Stomach smooth muscle (tissue), 2 donors: ENCODE measurements around the gene SERPINB10.

Experiments used
- H3K27ac ChIP-seq: one replicate; pipeline ENCODE4 v1.7.0; 2013; ENCODE audit warnings: mild to moderate bottlenecking, low read length, inconsistent platforms
- H3K27me3 ChIP-seq, 2 donors: one replicate each; pipeline ENCODE4 v1.7.0; 2013; ENCODE audit warnings: low read length in 2 of 2; ENCODE audit not compliant: insufficient read depth in 2 of 2, control insufficient read depth in 1 of 2
- H3K36me3 ChIP-seq, 2 donors: one replicate each; pipeline ENCODE4 v1.7.0; 2013; ENCODE audit warnings: low read length in 2 of 2; ENCODE audit not compliant: control insufficient read depth in 2 of 2, insufficient read depth in 2 of 2
- H3K4me1 ChIP-seq: one replicate; pipeline ENCODE4 v1.7.0; 2013; ENCODE audit warnings: low read length; ENCODE audit not compliant: control insufficient read depth, insufficient read depth
- H3K4me3 ChIP-seq, 2 donors: one replicate each; pipeline ENCODE4 v1.7.0; 2013; ENCODE audit warnings: low read length in 2 of 2
- H3K9ac ChIP-seq, 2 donors: one replicate each; pipeline ENCODE4 v1.7.0; 2013; ENCODE audit warnings: low read length in 2 of 2, mild to moderate bottlenecking in 1 of 2
- H3K9me3 ChIP-seq, 2 donors: one replicate each; pipeline ENCODE4 v1.7.0; 2013; ENCODE audit warnings: low read length in 2 of 2; ENCODE audit not compliant: control insufficient read depth in 2 of 2
- donor health status: healthy.
- donor health status: Pancreatic carcinoma.

The SERPINB10 gene

DNA sequence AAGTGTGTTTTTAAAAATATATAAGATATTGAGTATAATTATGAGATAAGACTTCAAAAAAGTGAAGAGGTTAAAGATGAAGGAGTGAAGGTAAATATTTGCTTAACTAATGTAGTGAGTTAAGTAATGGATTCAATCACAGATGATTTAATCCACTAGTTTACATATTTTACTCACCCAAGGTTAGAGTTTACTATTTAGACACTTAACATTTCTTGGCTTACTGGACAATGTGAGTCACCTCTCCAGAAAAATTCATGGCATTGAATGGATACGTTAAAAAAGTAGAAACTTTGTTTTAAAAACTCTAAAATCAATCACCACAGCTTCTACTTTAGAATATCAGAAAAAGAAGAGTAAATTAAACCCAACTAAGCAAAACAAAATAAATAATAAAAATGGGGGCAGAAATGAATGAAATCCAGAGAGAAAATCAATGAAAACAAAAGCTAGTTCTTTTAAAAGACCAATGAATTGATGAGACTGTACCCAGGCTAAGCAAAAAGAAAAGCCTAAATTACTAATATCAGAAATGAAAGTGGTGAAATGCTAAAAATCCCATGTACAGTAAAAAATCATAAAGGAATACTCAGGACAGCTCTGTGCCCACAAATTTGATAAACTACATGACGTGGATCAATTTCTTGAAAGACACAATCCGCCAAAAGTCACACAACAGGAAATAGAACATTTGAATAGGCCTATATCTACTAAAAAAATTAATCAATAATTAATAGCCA lies 39.5 kb downstream of the SERPINB10 start:
- Histone ChIP-seq H3K4me3 (no peak overlapping the region), H3K4me1 (peaks cover 4% of the 10 kb centered on the region), H3K9me3 (no peaks in the 10 kb centered on the region), H3K27me3 (peaks cover 0 to 9% of the 10 kb centered on the region in 2 donors), H3K9ac (no peak overlapping the region), H3K36me3 (no peaks in the 10 kb centered on the region), H3K27ac (no peak overlapping the region)

DNA sequence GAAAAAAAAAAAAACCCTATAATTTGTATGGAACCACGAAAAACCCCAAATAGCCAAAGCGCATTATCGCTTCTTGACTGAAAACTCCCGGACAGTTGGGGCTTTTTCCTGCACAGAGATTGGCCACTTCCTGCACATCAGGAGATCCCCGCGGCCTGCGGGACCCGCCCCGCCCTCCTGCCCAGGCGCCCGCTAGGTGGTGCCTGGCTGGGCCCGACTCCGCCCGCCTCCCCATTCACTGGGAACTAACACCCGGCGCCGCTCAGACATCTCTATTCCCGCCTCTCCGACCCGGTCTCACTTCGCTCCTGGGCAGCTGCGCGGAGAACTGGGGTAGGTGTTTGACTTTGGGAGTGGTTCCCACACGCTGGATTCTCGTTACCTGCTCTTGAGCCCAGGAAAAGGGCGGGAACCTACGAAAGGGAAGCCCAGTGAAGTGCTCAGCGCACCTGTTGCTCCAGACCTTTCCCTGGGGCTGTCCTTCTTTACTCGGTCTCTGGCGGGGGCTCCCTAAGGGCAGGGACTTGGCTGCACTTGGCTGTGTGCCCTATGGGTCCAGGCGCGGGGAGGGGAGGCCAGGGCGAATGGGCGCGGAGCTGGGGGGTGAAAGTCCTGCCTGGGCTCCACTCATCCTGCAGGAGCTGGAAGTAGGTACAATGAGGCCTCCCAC lies 41.4 kb downstream of the SERPINB10 start, which contains the start of gene HMSD:
HMSD (plus strand) TSS at position 234 of the 670 bp plus-strand sequence. CDS start 4,155 bp downstream, outside the sequence.
- H3K36me3 ChIP-seq, result no peaks in the 10 kb centered on the region
- no peaks in the 10 kb centered on the region for H3K9me3 ChIP-seq
- peak within 1 kb of the TSS; percentile 59 to 70 for H3K4me3 ChIP-seq
- H3K27ac ChIP-seq, result no peak within 1 kb of the TSS
- peaks cover 4% of the 10 kb centered on the region for H3K4me1 ChIP-seq
- peaks cover 0 to 9% of the 10 kb centered on the region in 2 donors for H3K27me3 ChIP-seq
- peak within 1 kb of the TSS in 1 of 2 donors; percentile 22 for H3K9ac ChIP-seq

DNA sequence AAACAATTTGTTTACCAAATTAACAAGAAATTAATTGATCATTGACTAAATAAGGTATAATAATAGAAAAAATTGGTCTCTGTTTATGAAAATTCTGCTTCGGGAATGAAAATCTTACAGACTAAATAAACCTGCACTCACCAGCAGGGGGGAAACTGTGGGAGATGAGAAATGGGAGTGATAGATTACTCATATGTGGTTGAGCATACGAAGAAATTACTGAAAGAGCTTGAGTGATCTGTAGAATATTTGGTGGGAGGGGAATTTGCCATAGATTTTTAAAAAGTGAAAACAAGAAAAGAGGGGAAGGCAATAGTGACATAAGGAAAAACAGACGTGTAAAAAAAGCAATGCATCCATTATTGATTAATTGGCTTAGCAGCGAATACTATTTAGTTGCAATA lies 43.5 kb downstream of the SERPINB10 start:
- H3K27me3 ChIP-seq, result peaks cover 0 to 13% of the 10 kb centered on the region in 2 donors
- no peak overlapping the region for H3K4me3 ChIP-seq
- no peak overlapping the region for H3K9ac ChIP-seq
- no peaks in the 10 kb centered on the region for H3K9me3 ChIP-seq
- no peak overlapping the region for H3K27ac ChIP-seq
- H3K36me3 ChIP-seq, result no peaks in the 10 kb centered on the region
- peaks cover 4% of the 10 kb centered on the region for H3K4me1 ChIP-seq

DNA sequence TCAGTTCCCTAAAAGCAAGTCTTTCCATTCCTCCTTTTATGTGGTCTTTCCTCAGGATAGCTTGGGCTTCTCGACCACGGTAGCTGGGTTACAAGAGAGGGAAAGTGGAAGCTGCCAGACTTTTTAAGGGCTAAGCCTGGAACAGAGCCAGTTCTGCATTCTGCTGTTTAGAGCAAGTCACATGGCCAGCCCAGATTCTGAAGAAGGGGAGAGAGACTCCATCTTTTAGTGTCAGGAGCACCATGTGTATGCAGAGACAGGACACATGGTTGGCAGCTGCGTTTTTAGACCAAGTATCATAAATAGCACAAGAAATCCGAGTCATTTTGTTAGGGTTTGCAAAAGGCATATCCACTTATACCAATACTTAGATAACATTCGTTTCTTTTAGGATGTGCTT lies 46.1 kb downstream of the SERPINB10 start:
- H3K9me3 ChIP-seq, result no peaks in the 10 kb centered on the region
- no peak overlapping the region for H3K9ac ChIP-seq
- no peaks in the 10 kb centered on the region for H3K36me3 ChIP-seq
- H3K4me3 ChIP-seq, result no peak overlapping the region
- no peak overlapping the region for H3K27ac ChIP-seq
- H3K27me3 ChIP-seq, result peaks cover 0 to 7% of the 10 kb centered on the region in 2 donors
- peaks cover 4% of the 10 kb centered on the region for H3K4me1 ChIP-seq

DNA sequence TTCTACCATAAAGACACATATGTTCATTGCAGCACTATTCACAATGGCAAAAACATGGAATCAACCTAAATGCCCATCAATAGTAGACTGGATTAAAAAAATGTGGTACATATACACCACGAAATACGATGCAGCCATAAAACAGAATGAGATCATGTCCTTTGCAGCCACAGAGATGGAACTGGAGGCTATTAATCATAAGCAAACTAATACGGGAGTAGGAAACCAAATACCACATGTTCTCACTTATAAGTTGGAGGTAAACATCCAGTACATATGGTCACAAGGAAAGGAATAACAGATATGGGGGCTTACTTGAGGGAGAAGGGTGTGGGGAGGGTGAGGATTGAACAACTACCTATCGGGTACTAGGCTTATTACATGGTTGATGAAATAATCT lies 49.0 kb downstream of the SERPINB10 start:
- H3K9ac ChIP-seq, result no peak overlapping the region
- no peak overlapping the region for H3K4me3 ChIP-seq
- H3K9me3 ChIP-seq, result no peaks in the 10 kb centered on the region
- no peak overlapping the region for H3K27ac ChIP-seq
- peaks cover 0 to 4% of the 10 kb centered on the region in 2 donors for H3K27me3 ChIP-seq
- no peaks in the 10 kb centered on the region for H3K4me1 ChIP-seq
- no peaks in the 10 kb centered on the region for H3K36me3 ChIP-seq

DNA sequence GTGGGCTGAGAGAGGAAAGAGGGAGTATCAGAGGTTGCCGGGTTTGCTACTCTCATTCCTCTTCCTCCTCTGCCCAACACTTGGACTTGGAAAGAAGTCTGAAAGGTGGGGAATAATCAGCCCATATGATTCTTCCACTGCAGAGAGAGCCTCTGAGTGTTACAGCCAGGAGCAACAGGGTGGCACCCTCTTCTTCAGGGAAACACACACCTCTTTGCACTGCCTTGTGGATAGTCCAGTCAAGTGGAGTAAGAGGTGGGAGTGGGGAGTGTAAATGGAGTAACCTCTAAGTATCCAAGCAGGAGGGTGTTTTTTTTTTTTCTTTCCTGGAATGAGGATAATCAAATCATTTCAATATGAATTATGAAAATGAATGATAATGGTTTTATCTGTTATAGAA lies 53.1 kb downstream of the SERPINB10 start:
- H3K9me3 ChIP-seq, result no peaks in the 10 kb centered on the region
- H3K9ac ChIP-seq, result no peak overlapping the region
- H3K4me3 ChIP-seq, result no peak overlapping the region
- H3K27me3 ChIP-seq, result no peaks in the 10 kb centered on the region
- no peak overlapping the region for H3K27ac ChIP-seq
- no peaks in the 10 kb centered on the region for H3K4me1 ChIP-seq
- H3K36me3 ChIP-seq, result no peaks in the 10 kb centered on the region

DNA sequence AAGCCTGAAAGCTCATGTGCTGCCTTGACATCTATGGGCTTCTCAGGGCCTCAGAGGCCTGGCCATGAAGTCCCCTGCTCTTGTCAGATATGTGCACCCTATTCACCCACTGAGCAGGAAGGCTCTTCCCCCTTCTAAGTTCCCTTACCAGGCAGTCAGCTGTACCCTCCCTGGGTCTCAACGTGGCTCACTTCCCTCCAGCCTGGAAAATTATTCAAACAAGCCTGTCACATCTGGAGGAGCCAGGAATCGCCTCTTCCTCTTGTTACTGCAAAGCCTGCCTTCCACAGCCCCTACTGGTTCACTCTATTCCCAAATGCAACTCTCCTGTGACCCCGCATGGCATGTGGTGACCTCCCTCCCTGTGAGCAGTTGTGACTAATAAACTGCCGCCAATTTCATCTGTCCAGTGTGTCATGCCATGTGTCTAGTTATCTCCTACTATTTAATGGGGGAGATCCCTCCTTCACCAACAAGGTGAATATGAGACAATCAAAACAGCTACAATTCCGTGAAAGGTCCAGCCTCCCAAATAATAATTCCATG lies 53.8 kb downstream of the SERPINB10 start:
- no peak overlapping the region for H3K27ac ChIP-seq
- no peak overlapping the region for H3K9ac ChIP-seq
- H3K9me3 ChIP-seq, result no peaks in the 10 kb centered on the region
- H3K4me3 ChIP-seq, result no peak overlapping the region
- no peaks in the 10 kb centered on the region for H3K27me3 ChIP-seq
- no peaks in the 10 kb centered on the region for H3K36me3 ChIP-seq
- no peaks in the 10 kb centered on the region for H3K4me1 ChIP-seq

DNA sequence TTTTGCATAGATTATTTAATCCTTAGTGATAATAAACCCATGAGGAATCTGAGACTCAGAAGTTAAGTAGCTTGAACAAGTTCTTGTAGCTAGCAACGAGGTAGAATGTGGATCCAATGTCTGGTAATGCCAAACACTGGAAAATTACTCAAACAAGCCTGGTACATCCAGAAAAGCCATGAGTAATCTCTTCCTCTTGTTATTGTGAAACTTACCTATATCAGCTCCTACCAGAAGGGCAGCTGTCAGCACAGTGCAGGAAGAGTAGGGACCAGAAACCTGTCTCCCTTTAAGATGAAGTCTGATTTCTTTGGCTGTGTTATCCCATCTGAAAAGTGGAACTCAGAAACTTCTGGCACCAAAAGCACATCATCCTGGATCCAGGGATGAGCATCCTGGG lies 54.4 kb downstream of the SERPINB10 start:
- Histone ChIP-seq H3K27ac (no peak overlapping the region), H3K4me1 (no peaks in the 10 kb centered on the region), H3K36me3 (no peaks in the 10 kb centered on the region)

DNA sequence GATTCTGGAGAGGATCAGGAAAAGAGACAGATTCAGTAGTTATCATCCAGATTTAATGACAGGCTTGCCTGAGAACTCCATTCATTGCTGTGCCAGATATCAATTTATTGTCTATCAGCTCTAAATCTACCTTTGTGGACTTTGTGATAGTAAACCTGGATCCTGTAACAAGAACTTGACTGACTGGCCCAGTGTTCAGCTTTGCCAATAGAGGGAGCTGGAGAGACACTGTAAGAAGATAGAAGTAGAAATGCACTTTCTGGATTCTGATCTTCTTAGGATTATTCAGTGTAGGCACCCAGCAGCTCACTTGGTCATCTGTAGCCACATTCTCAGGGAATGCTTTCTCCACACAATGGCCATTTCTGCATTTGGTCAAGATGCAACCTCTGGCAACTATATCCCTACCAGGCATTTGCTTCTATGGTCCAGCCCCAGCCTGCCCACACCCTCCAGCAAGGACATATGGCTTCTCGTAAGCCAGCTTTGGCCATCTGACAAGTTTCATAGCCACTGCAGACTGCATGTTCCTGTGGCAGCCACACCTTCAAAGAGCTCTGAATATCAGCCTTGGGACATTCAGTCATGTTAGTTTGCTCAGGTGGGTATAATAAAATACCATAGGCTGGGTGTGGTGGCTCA lies 56.0 kb downstream of the SERPINB10 start:
- Histone ChIP-seq H3K9ac (no peak overlapping the region), H3K27me3 (no peaks in the 10 kb centered on the region), H3K27ac (no peak overlapping the region), H3K9me3 (no peaks in the 10 kb centered on the region), H3K36me3 (no peaks in the 10 kb centered on the region), H3K4me1 (no peaks in the 10 kb centered on the region), H3K4me3 (no peak overlapping the region)

More for the DNA sequence above, 54.4 kb downstream of the SERPINB10 start:
- Histone ChIP-seq H3K9me3 (no peaks in the 10 kb centered on the region), H3K9ac (no peak overlapping the region), H3K4me3 (no peak overlapping the region), H3K27me3 (no peaks in the 10 kb centered on the region)

DNA sequence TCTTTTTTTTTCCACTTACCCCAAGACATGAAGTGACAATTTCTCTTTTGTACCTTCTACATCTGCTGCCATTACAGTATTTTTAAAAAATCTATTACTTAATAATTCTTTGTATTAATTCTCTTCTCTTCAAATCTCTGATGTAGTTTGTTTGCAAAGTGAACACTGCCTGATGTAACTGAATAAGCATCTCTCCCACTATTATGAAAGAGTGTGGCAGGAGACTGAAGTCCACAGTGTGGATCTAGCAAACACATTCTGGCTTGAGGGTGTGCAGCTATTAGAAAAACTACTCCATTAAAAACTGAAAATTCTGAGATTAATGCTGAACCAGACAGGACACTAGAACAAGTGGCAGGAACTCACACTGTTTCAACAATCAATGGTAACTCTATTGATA lies 57.1 kb downstream of the SERPINB10 start:
- Histone ChIP-seq H3K4me3 (no peak overlapping the region), H3K9ac (no peak overlapping the region)

More for the DNA sequence above, 57.1 kb downstream of the SERPINB10 start:
- Histone ChIP-seq H3K27ac (no peak overlapping the region), H3K4me1 (no peaks in the 10 kb centered on the region), H3K36me3 (no peaks in the 10 kb centered on the region), H3K27me3 (no peaks in the 10 kb centered on the region), H3K9me3 (no peaks in the 10 kb centered on the region)
